ENCODE data around the gene TRPC6. TPM values are rescaled to one million over a fixed set of nuclear protein-coding genes. Genes with fewer than 3 reads are reported as not detected.
A peak's percentile ranks its signal among the peaks of the same experiment; 100 is the strongest.

Gene TRPC6
- total RNA-seq, 4 donors from 2014 or later = 0.11 to 0.29 (median 0.20) TPM; not detected in 1

- Histone ChIP-seq H3K27me3 (no peaks in the 10 kb centered on the region), H3K4me1 (peaks cover 0 to 18% of the 10 kb centered on the region in 2 donors), H3K27ac (no peak overlapping the region), H3K36me3 (no peaks in the 10 kb centered on the region), H3K4me3 (no peak overlapping the region), H3K9me3 (no peaks in the 10 kb centered on the region)
- intact Hi-C loops (cut with DNase I; ENCODE audit: low total_unique reads) (no loop called here), in situ Hi-C loops (cut with MboI; ENCODE audit: low sequenced_read_pairs in 4 of 4) (no loop called here)
- ATAC-seq (no peak), DNase-seq (no peak)
- no peak for TF ChIP-seq CTCF (IDR thresholded peaks at IDR 0.05 in 4 of 5, conservative IDR thresholded peaks at IDR 0.05 in 1 of 5)
- no peak for TF ChIP-seq POLR2A (IDR thresholded peaks at IDR 0.05)
Observed at GRCh38 chr11:101444851-101445250, 139.0 kb downstream of the TRPC6 start.

- in situ Hi-C loops (cut with MboI; ENCODE audit: low sequenced_read_pairs in 4 of 4) (no loop called here), intact Hi-C loops (cut with DNase I; ENCODE audit: low total_unique reads) (no loop called here)
- ATAC-seq = no peak
- H3K4me3 ChIP-seq = no peak overlapping the region
- DNase-seq = no peak
- H3K27ac ChIP-seq = no peak overlapping the region
- H3K4me1 ChIP-seq = peaks cover 0 to 18% of the 10 kb centered on the region in 2 donors
- no peaks in the 10 kb centered on the region for H3K36me3 ChIP-seq
- H3K27me3 ChIP-seq = no peaks in the 10 kb centered on the region
- no peak for TF ChIP-seq POLR2A (IDR thresholded peaks at IDR 0.05)
- no peak for TF ChIP-seq CTCF (IDR thresholded peaks at IDR 0.05 in 4 of 5, conservative IDR thresholded peaks at IDR 0.05 in 1 of 5)
- no peaks in the 10 kb centered on the region for H3K9me3 ChIP-seq
Observed at GRCh38 chr11:101444164-101444563, 139.6 kb downstream of the TRPC6 start.

GRCh38 chr11:101442936-101443521 is 140.8 kb downstream of the TRPC6 start:
- in situ Hi-C loops (cut with MboI; ENCODE audit: low sequenced_read_pairs in 4 of 4) (no loop called here), intact Hi-C loops (cut with DNase I; ENCODE audit: low total_unique reads) (no loop called here)
- no peaks in the 10 kb centered on the region for H3K36me3 ChIP-seq
- H3K27me3 ChIP-seq = no peaks in the 10 kb centered on the region
- TF ChIP-seq CTCF (IDR thresholded peaks at IDR 0.05 in 4 of 5, conservative IDR thresholded peaks at IDR 0.05 in 1 of 5) (no peak), POLR2A (IDR thresholded peaks at IDR 0.05) (no peak)
- H3K27ac ChIP-seq = no peak overlapping the region
- ATAC-seq (no peak), DNase-seq (no peak)
- peaks cover 0 to 3% (median 0%) of the 10 kb centered on the region in 3 donors for H3K9me3 ChIP-seq
- peaks cover 0 to 18% of the 10 kb centered on the region in 2 donors for H3K4me1 ChIP-seq
- H3K4me3 ChIP-seq = no peak overlapping the region

- Histone ChIP-seq H3K9me3 (peaks cover 0 to 3% (median 0%) of the 10 kb centered on the region in 3 donors), H3K4me3 (no peak overlapping the region), H3K27ac (peak overlapping the region in 3 of 4 donors; percentile 49 to 71 (median 61)), H3K4me1 (peaks cover 0 to 18% of the 10 kb centered on the region in 2 donors), H3K27me3 (no peaks in the 10 kb centered on the region), H3K36me3 (no peaks in the 10 kb centered on the region)
- in situ Hi-C loops (cut with MboI; ENCODE audit: low sequenced_read_pairs in 4 of 4) = no loop called here
- ATAC-seq (no peak), DNase-seq (no peak)
- intact Hi-C loops (cut with DNase I; ENCODE audit: low total_unique reads) = no loop called here
- TF ChIP-seq POLR2A (IDR thresholded peaks at IDR 0.05) (no peak), CTCF (IDR thresholded peaks at IDR 0.05 in 4 of 5, conservative IDR thresholded peaks at IDR 0.05 in 1 of 5) (no peak)
Observed at GRCh38 chr11:101442171-101442570, 141.6 kb downstream of the TRPC6 start.

- ATAC-seq = peak; percentile 80 to 84
- H3K4me3 ChIP-seq = no peak overlapping the region
- peaks cover 0 to 3% (median 0%) of the 10 kb centered on the region in 3 donors for H3K9me3 ChIP-seq
- intact Hi-C loops (cut with DNase I; ENCODE audit: low total_unique reads) = no loop called here
- in situ Hi-C loops (cut with MboI; ENCODE audit: low sequenced_read_pairs in 4 of 4) = no loop called here
- DNase-seq = peak; percentile 28 to 39
- peaks cover 0 to 18% of the 10 kb centered on the region in 2 donors for H3K4me1 ChIP-seq
- peak overlapping the region in 3 of 4 donors; percentile 49 to 71 (median 61) for H3K27ac ChIP-seq
- H3K27me3 ChIP-seq = no peaks in the 10 kb centered on the region
- TF ChIP-seq CTCF (IDR thresholded peaks at IDR 0.05 in 4 of 5, conservative IDR thresholded peaks at IDR 0.05 in 1 of 5) (no peak), POLR2A (IDR thresholded peaks at IDR 0.05) (no peak)
- no peaks in the 10 kb centered on the region for H3K36me3 ChIP-seq
Observed at GRCh38 chr11:101441747-101442146, 142.1 kb downstream of the TRPC6 start.
